Hematopoietic multipotent progenitor cell treated with erythropoietin and hydrocortisone succinate and interleukin-3 and kit ligand, for 4 days (in vitro differentiated cells): ENCODE results near the gene THOC7.

ENCODE experiments used
- DNase-seq: peaks from one replicate; pipeline ENCODE4 v3.0.0-alpha.2; 2015

THOC7 gene

DNA sequence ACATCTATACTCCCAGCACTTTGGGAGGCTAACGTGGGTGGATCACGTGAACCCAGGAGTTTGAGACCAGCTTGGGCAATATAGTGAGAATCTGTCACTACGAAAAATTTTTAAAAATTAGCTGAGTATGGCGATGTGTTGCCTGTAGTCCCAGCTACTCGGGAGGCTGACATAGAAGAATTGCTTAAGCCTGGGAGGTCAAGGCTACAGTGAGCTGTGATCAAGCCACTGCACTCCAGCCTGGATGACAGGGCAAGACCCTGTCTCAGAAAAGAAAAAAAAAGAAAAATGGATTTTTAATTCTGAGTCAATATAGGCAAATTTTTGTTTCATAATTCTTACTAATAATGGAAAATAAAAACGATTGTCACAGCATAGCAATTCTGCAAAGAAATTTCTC lies 31.2 kb downstream of the THOC7 start:
- no peak for DNase-seq

GRCh38 chr3:63830526-63830925 lies 33.1 kb downstream of the THOC7 start:
- DNase-seq: no peak

GRCh38 chr3:63824309-63824708 lies 39.3 kb downstream of the THOC7 start:
- DNase-seq: no peak

DNA sequence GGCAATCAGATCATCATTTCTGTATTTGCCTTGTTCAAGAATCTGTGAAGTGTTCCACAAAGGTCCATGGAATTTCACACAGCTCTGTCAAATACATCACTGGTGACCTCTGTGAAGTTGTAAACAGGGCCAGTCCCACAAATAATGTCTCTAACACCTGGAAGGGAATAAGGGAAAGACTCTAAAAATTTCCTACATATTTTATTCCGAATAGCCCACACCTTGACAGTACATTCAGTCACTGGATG lies 44.5 kb downstream of the THOC7 start, which contains the start of gene C3orf49:
TSS of gene C3orf49 (plus strand) at position 149 of the 248 bp plus-strand sequence. CDS start 173 bp downstream, outside the sequence.
- DNase-seq: no peak

DNA sequence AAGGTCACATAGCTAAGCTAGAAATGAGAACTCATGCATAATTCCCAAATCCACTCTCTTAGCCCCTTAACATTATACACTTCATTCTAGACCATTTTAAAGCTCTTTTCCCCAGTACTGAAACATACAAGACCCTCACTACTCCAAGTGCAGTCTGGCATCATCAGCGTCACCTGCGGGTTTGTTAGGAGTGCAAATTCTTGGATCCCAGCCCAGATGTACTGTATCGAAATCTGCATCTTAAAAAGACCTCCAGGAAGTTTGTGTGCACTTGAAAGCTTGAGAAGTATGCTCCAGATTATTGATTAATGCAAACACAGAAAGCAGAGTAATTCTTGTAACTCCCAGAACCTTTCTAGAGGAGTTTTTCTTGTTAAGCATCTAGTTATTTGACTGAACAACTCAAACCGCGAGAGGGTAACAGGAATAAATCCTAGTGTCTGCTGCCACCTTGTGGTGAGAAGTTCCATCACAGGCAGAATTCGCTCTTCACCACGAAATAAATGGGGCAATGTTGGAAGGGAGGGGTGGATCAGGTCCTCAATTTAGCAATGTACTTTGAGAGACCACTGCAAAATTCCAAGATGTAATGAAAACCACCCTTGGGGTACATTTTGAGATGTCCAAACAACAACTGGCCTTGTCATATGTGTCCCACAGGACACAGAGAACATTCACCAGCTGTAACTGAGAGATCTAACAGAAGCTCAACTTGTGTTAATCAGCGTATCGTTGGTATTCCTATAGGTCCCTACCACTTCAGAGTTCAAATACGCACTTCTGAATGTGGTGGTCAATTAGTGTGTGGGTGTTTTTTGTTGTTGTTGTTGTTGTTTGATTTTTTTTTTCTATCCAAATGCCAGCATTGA lies 45.1 kb downstream of the THOC7 start:
- peak; percentile 79 for DNase-seq

GRCh38 chr3:63817225-63817624 lies 46.4 kb downstream of the THOC7 start:
- DNase-seq: no peak

DNA sequence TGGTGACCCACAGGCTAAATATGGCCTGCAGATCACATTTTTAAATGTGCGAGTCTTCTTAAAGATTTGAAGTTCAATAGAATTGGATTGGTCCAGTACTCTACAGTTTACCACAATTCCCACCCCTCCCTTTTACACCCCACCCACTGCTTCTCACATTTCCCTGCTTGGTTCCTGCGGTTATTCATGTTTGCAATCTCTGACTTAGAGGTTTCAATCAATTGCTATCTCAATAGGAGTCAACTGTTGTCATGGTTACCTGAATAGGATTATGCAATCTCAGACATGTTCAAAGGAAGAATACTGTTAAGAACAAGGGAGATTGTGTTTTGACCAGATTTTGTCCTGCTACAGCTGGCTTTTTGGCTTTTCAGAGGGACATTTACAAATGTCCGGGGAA lies 49.4 kb downstream of the THOC7 start:
- peak; percentile 15 for DNase-seq

GRCh38 chr3:63809607-63810006 lies 54.0 kb downstream of the THOC7 start:
- no peak for DNase-seq

DNA sequence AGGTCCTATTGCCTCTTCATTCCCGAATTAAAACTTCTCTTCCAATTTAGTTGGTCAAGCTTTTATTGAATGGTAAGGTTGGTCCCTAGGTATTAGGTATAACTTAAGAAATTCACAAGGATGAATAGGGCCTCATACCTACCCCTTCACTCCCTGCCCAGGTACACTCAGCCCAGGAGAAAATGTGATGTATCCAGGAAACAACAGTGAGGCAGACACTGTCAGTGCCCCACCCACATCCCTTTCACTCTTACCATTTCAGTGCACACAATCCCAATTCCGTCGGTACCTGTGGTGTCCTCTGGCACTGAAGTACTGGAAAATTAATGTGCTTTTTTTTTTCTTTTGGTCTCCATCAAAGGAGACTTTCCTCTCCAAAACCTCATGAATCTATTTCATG lies 55.0 kb downstream of the THOC7 start:
- no peak for DNase-seq

DNA sequence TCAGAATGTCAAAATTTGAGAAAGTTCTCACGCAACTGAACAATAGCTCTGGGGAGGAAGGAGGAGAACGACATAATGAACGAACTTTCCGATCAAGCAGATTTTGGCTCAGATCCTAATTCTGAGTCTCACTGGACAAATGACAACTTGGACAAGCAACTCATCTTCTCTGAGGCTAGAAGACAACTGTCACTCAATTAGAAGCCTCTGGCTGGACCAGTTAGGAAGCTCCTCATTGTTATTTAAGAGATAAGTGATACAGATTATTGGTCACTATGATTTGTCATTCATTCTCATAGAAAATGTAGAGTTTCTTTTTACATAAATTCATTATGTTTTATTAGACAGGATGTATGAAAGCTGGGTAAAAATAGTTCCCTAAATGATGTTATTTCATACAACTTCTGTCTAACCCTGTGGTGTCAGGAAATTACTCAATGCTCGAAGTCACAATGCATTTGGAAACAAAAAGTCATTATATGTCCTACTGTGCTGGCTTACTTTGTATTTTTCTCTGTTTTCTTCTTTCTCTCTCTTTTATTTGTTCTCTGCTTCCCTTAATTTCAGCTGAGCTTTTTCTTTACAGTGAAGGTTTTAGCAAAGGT lies 55.5 kb downstream of the THOC7 start:
- DNase-seq: peak; percentile 48

DNA sequence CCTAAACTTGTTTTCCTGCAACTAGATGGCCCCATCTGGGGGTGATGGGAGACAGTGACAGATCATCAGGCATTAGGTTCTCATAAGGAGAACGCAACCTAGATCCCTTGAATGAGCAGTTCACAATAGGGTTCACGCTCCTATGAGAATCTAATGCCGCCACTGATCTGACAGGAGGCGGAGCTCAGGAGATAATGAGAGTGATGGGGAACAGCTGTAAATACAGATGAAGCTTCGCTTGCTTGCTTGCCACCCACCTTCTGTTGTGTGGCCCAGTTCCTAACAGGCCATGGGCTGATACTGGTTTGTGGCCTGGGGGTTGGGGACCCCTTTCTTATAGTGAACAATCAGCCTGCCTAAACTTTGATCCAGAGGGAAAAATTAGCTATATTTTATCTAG lies 59.7 kb downstream of the THOC7 start:
- no peak for DNase-seq

GRCh38 chr3:63800097-63800496 lies 63.5 kb downstream of the THOC7 start:
- no peak for DNase-seq

GRCh38 chr3:63798949-63799348 lies 64.7 kb downstream of the THOC7 start:
- DNase-seq: no peak

DNA sequence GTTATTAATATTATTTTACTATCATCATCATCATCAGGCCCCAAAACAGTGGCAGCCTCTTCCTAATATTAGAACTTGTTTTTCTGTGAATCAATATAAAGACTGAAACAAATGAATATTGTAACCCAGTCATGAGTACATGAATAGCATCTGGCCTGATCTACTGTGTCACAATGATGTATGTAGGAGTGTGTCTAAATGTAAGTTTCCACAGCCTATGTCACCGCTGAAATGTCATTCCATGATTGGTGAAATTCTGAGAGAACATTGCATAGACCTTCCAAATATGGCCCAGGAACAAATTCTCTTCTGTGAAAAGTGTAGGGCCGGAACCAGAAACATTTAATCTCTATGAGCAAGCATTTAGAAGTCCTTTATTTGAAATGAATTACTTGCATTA lies 65.1 kb downstream of the THOC7 start:
- no peak for DNase-seq

DNA sequence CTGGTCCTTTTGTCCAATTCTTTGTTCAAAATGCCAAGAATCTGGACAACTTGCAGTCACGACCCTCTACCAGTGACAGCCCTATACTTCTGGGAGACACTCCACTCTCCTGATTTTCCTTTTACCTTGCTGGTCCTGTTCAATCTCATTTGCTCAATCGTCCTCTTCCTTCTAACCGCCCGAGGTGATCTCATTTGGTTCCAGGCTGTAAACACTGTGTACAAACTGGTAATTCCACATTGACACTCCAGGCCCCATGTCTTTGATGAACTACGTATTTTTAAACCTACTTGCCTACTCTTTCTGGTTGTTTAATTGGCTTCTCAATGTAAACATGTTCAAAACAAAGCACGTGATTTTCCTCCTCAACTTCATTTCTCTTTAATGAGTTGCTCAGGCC lies 68.2 kb downstream of the THOC7 start:
- DNase-seq: no peak

DNA sequence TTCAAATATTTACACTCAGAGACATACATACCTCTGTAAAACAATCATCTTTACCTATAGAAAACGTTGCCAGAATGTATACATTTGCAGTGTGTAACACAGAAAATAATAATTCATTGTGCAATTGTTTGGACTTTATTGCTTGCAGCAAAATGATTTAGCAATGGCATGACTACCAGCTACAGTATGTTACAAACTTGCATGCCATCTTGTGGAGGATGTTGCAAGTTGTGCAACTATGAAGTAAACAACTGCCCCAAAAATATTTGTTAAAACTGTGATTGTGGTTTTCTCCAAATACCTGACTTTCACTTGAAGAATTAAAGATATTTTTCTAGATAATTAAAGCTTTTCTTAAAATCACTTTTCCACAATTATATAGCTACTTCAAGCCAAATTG lies 71.6 kb downstream of the THOC7 start:
- DNase-seq: peak; percentile 29
